Measurements from ENCODE around the gene OR2J3.
"Not testable (repeated sequence)": the region's sequence is repeated elsewhere in the genome, so short reads cannot be mapped to it uniquely, and the experiment has no call there.

OR2J3 gene

GRCh38 chr6:29107758-29108157 lies at the start of gene OR2J3:
TSS of gene OR2J3 (plus strand) at chr6:29108058. CDS start at chr6:29111891, 3,833 bp downstream.
- DNase-seq, result no peak

DNA sequence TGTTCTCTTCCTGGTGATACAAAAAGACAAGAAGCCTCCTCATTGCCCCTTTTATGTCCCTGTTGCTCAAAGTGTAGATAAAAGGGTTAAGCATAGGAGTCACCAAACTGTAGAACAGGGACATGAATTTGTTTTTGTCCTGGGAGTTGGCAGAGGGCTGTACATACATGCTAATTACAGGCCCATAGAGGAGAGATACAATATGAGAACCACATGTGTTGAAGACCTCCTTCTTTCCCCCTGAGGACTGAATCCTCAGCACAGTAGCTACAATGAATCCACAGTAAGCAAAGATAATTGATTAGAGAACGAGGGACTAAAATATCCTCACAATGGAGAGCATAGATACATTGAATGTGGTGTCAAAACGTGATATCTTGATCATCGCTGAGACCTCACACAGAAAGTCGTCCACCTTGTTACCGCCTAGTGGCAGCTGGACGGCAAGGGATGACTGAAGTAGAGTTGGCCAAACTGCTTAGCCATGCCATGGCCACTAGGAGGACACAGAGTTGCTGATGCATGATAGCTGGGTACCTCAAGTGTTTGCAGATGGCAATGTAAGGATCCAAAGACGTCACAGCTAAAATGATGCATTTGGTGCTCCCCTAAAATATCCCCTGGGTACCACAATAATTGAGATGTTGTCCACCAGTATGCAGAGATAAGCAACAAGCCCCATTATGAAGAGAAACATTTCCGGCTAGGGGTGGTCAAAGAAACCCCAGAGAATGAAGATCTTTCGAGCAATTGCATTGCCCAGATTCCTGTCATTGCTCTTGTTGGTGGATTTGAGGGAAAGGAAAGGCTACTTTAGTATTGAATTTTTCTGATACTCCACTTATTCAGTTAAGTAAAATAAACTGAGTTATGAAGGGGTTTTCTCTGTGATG lies 35.8 kb upstream of the OR2J3 start:
- DNase-seq, result no peak

DNA sequence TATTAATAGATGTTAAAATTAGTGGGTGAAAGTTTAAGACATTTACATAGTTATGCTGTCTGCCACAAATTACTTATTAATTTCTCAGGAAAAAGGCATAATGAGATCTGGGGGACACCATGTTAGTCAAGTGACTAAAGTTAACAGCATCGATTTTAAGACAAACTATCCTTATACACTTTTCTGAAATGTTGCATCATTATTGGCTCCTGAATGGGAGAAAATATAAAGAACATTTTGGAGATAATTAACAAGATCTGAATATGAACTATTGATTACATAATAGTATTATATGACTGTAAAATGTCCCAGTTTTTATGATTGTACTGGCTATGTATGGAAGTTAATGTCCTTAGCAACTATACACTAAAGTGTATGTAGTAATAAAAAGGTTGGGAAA lies 28.7 kb upstream of the OR2J3 start:
- no peak for DNase-seq

DNA sequence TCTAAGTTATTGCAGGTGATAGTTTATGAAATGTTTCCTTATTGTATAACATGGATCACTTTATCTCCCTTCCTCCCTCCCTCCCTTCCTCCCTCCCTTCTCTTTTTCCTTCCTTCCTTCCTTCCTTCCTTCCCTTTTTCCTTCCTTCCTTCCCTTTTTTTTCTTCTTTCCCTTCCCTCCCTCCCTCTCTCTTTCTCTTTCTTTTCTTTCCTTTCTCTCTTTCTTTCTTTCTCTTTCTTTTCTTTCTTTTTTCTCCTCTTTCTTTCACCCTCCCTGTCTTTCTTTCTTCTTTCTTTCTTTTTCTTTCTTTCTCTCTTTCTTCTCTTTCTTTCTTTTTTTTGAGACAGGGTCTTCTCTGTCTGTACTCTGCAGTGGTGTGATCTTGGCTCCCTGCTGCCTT lies 26.5 kb upstream of the OR2J3 start:
- DNase-seq, result no peak

DNA sequence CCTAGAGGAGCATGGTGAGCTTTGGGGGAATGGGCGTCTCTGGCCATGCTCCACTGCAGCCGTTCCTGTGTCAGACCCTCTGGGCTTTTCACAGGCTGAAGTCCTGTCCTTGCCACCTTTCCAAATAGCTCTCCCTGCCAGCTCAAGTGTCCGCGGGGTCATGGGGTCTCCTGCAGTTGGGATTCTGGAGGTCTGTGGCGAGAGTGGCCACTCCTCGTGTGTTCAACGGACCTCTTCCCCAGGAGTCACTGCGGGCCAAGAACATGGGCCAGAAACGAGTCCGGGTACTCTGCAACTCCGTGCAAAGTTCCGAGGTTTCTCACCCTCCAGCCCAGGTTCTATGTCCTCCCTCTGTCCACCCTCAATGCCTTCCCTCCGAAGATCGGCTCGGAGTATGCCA lies 25.4 kb upstream of the OR2J3 start:
- no peak for DNase-seq

GRCh38 chr6:29087213-29087612 lies 20.6 kb upstream of the OR2J3 start, which contains the start of gene OR2B3:
TSS of gene OR2B3 (minus strand) at chr6:29087313. CDS start at chr6:29087248, 65 bp downstream.
- no peak for DNase-seq

- no peak for DNase-seq
These were observed 14.9 kb upstream of the OR2J3 start for GRCh38 chr6:29092957-29093356.

DNA sequence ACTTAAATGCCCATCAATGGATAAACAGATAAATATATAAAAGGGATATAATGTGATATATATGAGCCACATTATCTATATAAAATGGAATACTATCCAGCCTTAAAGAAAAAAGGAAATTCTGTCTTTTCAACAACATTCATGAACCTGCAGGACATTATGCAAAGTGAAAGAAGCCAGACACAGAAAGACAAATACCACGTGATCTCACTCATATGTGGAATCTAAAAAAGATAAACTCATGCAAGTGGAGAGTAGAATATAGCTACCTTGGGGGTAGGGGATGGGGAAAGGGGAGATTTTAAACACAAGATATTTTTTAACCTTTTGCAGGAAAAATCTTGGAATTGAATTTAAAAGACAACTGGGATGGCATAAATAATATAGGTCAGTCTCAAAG lies 10.1 kb upstream of the OR2J3 start:
- no peak for DNase-seq

DNA sequence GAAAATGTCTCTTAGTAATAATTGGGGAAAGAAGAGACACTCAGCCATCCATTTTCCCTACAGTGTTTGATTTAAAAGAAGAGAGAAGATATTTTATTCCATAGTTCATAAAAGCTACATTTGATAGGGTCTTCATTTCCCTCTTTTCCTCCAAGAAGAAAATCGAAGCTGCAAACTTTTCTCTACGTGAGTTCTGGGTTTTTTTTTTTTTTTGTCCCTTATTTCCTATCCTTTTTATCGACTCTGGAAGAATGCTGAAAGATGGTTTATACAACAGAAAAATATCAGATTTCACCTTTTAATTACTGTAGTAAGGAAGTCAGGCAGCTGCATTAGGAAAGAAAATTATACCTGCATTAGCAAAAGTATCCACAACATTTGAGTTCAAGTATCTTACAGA lies 8.7 kb upstream of the OR2J3 start, which contains the start of gene OR2J1:
TSS of gene OR2J1 (plus strand) at position 301 of the 400 bp plus-strand sequence. CDS start 1,453 bp downstream, outside the sequence.
- DNase-seq, result no peak

DNA sequence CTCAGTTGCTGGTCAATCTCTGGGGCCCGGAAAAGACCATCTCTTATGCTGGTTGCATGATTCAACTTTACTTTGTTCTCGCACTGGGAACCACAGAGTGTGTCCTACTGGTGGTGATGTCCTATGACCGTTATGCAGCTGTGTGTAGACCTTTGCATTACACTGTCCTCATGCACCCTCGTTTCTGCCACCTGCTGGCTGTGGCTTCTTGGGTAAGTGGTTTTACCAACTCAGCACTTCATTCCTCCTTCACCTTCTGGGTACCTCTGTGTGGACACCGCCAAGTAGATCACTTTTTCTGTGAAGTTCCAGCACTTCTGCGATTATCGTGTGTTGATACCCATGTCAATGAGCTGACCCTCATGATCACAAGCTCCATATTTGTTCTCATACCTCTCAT lies 4.3 kb downstream of the OR2J3 start:
- no peak for DNase-seq

DNA sequence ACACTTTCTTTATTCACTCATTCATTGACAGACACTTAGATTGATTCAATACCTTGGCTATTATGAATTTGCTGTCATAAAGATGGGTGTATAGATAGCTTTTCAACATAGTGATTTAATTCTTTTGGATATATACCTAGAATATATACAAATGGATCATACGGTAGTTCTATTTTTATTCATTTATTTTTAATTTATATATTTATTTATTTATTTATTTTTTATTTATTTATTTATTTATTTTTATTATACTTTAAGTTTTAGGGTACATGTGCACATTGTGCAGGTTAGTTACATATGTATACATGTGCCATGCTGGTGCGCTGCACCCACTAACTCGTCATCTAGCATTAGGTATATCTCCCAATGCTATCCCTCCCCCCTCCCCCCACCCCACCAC lies 7.1 kb downstream of the OR2J3 start:
- DNase-seq, result not testable (repeated sequence)

DNA sequence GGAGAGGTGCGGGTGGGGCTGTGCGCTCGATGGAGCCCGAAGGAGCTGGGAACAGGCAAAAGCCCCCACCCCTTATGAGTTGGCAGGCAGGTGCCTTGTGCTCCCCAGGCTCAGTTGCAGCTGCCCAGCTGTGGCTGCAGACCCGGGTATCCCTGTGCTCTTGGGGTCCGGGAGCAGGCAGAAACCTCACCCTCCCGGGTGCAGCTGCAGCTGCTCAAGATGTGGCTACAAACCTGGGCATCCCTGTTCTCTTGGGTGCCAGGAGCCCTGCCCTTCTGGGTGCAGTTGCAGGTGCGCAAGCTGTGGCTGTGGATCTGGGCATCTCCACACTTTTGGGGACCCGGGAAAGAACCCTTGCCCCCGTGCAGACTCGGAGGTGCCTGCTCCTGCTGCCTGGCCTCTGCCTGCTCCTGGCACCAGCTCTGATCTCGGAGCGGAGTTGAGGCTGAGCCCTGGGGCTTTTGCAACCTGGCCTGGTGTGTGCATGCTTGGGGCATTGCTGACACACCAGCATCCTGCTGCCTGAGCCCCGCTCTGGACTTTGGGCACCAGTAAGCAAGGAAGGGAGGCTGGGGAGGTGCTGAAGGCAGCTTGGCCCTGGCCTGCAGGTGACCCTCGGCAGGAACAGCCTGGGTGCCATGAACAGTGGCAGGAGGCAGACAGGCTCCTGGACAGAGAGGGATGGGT lies 21.6 kb downstream of the OR2J3 start:
- no peak for DNase-seq

DNA sequence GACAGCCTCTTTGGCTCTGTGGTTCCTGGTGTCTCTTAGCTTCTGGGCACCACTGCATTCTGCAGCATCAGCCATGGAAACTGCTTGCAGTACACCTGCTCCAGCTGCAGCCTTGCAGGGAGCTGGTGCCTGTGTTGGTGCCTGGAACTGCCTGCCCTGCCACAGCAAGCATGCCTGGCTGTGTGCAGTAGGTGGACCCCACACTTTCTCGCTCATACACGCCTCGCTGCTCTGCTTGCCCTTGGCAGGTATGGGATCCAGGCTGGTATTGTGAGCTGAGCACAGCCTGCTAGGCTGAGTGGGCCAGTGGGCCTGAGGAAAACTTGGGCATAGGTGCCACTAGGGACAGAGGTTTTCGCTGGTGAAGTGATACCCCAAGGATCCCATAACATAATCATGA lies 22.8 kb downstream of the OR2J3 start:
- no peak for DNase-seq

DNA sequence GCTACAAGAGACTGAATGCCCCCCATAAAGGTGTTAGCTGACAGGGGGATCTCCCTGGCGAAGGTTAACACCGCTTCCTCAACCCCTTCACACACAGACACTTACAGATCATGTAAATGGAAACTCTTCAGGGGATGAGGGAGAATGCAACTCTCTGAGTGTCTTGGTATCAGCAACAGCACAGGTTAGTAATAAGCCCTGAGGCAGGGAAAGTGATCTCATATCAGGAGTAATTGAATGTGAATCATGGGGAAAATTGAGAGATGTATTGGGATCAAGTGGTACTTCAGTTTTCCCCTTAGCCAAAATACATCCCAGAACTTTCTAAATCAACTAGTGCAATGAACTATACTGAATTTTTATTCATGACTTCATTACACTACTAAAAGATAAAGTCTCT lies 23.8 kb downstream of the OR2J3 start:
- no peak for DNase-seq

GRCh38 chr6:29137724-29138123 lies 29.9 kb downstream of the OR2J3 start:
- DNase-seq, result no peak

GRCh38 chr6:29141606-29142005 lies 33.7 kb downstream of the OR2J3 start:
- no peak for DNase-seq

- DNase-seq, result no peak
These were observed 34.5 kb downstream of the OR2J3 start for GRCh38 chr6:29142309-29142708.

DNA sequence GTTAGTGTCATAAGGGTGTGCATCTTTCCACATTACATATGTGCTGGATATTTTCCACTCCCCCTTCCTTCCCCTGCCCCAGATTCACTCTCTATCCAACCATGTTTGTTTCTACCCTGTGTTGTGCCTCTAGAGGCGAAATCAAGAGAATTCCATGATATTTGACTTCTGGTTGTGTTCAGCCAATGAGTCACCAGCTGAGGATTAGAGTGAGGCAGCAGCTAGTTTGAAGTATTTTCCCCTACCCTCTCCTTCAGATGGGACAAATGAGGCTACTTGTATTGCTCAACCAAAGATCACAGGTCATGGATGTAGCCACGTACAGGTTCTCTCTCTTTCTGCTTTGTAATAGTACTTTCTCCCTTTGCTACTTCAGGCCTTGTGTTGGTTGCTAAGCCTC lies 38.3 kb downstream of the OR2J3 start:
- no peak for DNase-seq

DNA sequence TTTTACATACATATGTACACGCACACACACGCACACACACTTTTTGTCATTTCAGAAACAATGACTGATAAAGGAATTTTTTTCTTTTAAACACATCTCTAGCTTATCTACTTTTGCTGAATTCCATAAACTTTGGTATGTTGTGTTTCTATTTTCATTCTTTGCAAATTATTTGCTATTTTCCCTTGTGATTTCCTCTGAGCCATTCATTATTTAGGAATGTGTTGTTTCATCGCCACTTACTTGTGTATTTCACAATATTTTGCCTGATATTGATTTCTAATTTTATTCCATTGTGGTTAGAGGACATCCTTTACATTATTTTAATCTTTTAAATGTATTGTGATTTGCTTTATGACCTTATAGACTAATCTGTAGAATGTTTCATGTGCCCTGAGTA lies 39.2 kb downstream of the OR2J3 start:
- no peak for DNase-seq

DNA sequence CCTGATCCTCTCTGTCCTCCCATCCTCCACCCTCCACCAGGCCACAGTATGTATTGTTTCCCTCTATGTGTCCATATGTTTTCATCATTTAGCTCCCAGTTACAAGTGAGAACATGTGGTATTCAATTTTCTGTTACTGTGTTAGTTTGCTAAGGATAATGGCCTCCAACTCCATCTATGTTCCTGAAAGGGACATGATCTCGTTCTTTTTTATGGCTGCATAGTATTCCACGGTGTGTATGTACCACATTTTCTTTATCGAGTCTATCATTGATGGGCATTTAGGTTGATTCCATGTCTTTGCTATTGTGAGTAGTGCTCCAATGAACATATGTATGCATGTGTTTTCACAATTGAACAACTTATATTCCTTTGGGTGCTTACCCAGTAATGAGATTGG lies 41.6 kb downstream of the OR2J3 start:
- DNase-seq, result not testable (repeated sequence)

- DNase-seq, result no peak
These were observed 45.2 kb downstream of the OR2J3 start for GRCh38 chr6:29153083-29153482.

DNA sequence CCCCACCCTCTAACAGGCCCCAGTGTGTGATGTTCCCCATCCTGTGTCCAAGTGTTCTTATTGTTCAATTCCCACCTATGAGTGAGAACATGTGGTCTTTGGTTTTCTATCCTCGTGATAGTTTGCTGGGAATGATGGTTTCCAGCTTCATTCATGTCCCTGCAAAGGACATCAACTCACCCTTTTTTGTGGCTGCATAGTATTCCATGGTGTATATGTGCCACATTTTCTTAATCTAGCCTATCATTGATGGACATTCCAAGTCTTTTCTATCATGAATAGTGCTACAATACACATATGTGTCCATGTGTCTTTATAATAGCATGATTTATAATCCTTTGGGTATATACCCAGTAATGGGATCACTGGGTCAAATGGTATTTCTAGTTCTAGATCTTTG lies 47.3 kb downstream of the OR2J3 start:
- DNase-seq, result not testable (repeated sequence)

DNA sequence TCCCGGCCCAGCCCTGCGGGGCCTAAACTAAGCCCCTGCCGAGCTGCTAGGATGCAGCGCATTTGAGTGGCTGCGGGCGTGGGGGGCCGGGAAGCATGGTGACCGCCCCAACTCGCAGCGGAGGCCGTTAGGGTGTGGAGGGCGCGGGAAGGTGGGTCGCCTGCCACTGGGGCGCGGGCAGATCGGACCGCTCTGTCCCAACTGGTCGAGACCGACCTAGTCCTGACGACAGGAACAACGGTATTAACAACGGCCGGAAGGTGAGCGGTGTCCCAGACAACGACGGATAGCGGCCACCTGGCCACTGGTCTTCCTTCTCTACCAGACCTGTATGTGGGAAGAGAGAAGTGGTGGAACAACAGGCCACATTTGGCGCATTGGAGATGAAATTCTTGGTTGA lies 52.1 kb downstream of the OR2J3 start:
- DNase-seq, result not testable (repeated sequence)
